HCT116 (cell line): ENCODE results near the gene CCDC86. TPM values are rescaled to one million over a fixed set of nuclear protein-coding genes. Genes with fewer than 3 reads are reported as not detected.

Source experiments
- ATAC-seq: fragments of 200-7000 bp; cut with Tn5 transposase; 2 replicates; pipeline ENCODE4 v1.9.1; 2020; ENCODE audit warnings: mild to moderate bottlenecking, moderate library complexity
- BruUV-seq: library from RNA; stranded (reverse); fragments of 400-500 nt; replicated peaks from 2 replicates; lab custom pipeline; 2021; lab: Mats Ljungman, UMichigan
- CTCF ChIA-PET: fragments of 300-600 bp; sonication (Branson Sonifier 250); formaldehyde crosslinking; loops from one replicate; lab custom pipeline; 2021; ENCODE audit warnings: antibody characterized with exemption; lab: Charles Lee
- POLR2A ChIA-PET: fragments of 300-600, 350-600 bp; sonication (Branson Sonifier 250); formaldehyde crosslinking; loops from one replicate; lab custom pipeline; 2021; ENCODE audit warnings: antibody characterized with exemption; lab: Charles Lee
- RAD21 ChIA-PET, 2 experiments: fragments of 300-600 bp; sonication (Branson Sonifier 250); formaldehyde crosslinking; loops; one replicate each; lab custom pipeline; 2023; ENCODE audit warnings: low total read pairs in 2 of 2; ENCODE audit not compliant: uncharacterized antibody in 2 of 2, unreplicated experiment in 2 of 2, low non-redundant PET in 1 of 2; lab: Charles Lee
- DNase-seq: peaks from one replicate; pipeline ENCODE4 v3.0.0-alpha.2; 2010; ENCODE audit warnings: low read depth, low spot score
- H2AFZ ChIP-seq: fragments of 200-600 bp; shearing (Covaris generic), sonication (generic); 2 replicates; pipeline ENCODE4 v1.6.1; 2017; ENCODE audit warnings: low read depth, mixed run types, mixed read lengths, antibody characterized with exemption, low read length; ENCODE audit not compliant: poor library complexity, severe bottlenecking
- H3K27ac ChIP-seq: 2 replicates; pipeline ENCODE4 v1.5.1; 2012; ENCODE audit warnings: low read depth, low read length
- H3K27me3 ChIP-seq: fragments of 200-600 bp; sonication (generic); 2 replicates; pipeline ENCODE4 v1.6.1; 2016; ENCODE audit warnings: mixed run types, low read length, mixed read lengths; ENCODE audit not compliant: insufficient read depth
- H3K36me3 ChIP-seq, 2 experiments: fragments of 200-500 bp in 1 of 2; fragments of 200-600 bp in 1 of 2; sonication (Bioruptor generic) in 1 of 2; sonication (generic) in 1 of 2; 2 replicates each; pipeline versions ENCODE4 v1.5.1 to v1.6.1; 2014 to 2016; ENCODE audit warnings: low read length in 2 of 2, inconsistent platforms in 1 of 2, mixed read lengths in 1 of 2, mixed run types in 1 of 2; ENCODE audit not compliant: insufficient read depth in 2 of 2, control insufficient read depth in 1 of 2
- H3K4me1 ChIP-seq, 2 experiments: fragments of 200-600 bp in 1 of 2; sonication (generic) in 1 of 2; 2 replicates each; pipeline versions ENCODE4 v1.5.1 to v1.6.1; 2012 to 2017; ENCODE audit warnings: low read length in 2 of 2, inconsistent platforms in 1 of 2, mild to moderate bottlenecking in 1 of 2, mixed read lengths in 1 of 2, mixed run types in 1 of 2, moderate library complexity in 1 of 2; ENCODE audit not compliant: insufficient read depth in 2 of 2, control insufficient read depth in 1 of 2
- H3K4me2 ChIP-seq: fragments of 200-600 bp; sonication (generic); 2 replicates; pipeline ENCODE4 v1.6.1; 2017; ENCODE audit warnings: mixed run types, low read length, mixed read lengths
- H3K4me3 ChIP-seq, 2 experiments: fragments of 200-600 bp in 1 of 2; sonication (generic) in 1 of 2; replicated peaks in 1 of 2; 2 replicates each; pipeline ENCODE4 v1.5.1; 2011 to 2016; ENCODE audit warnings: low read length in 2 of 2, control low read depth in 1 of 2, low read depth in 1 of 2, mild to moderate bottlenecking in 1 of 2, mixed read lengths in 1 of 2, mixed run types in 1 of 2
- H3K79me2 ChIP-seq: fragments of 200-600 bp; sonication (generic); 2 replicates; pipeline ENCODE4 v1.6.1; 2017; ENCODE audit warnings: mild to moderate bottlenecking, mixed run types, low read length, moderate library complexity, mixed read lengths; ENCODE audit not compliant: insufficient read depth
- H3K9ac ChIP-seq: fragments of 200-600 bp; sonication (generic); 2 replicates; pipeline ENCODE4 v1.6.1; 2016; ENCODE audit warnings: low read length, mixed read lengths
- H3K9me2 ChIP-seq: fragments of 200-600 bp; sonication (generic), shearing (Covaris generic); 2 replicates; pipeline ENCODE4 v1.6.1; 2017; ENCODE audit warnings: mixed run types, mild to moderate bottlenecking, moderate library complexity; ENCODE audit not compliant: insufficient read depth
- H3K9me3 ChIP-seq, 2 experiments: fragments of 200-500 bp in 1 of 2; fragments of 200-600 bp in 1 of 2; sonication (Bioruptor generic) in 1 of 2; sonication (generic) in 1 of 2; 2 replicates each; pipeline ENCODE4 v1.6.1; 2014 to 2017; ENCODE audit warnings: low read length in 2 of 2, mixed read lengths in 2 of 2, inconsistent platforms in 1 of 2, low read depth in 1 of 2, mild to moderate bottlenecking in 1 of 2, mixed run types in 1 of 2, moderate library complexity in 1 of 2; ENCODE audit not compliant: control insufficient read depth in 1 of 2, insufficient read depth in 1 of 2
- H4K20me1 ChIP-seq: fragments of 200-600 bp; sonication (generic), shearing (Covaris generic); 2 replicates; pipeline ENCODE4 v1.6.1; 2017; ENCODE audit warnings: mixed run types, mild to moderate bottlenecking, moderate library complexity; ENCODE audit not compliant: insufficient read depth
- CBX3 ChIP-seq: IDR thresholded peaks from 2 replicates; pipeline ENCODE4 v1.6.1; 2012; ENCODE audit warnings: low read depth
- CTCF ChIP-seq, 3 experiments: fragments of 200-600 bp in 1 of 3; sonication (generic) in 1 of 3; IDR thresholded peaks in 2 of 3; conservative IDR thresholded peaks in 1 of 3; 2 replicates each; pipeline ENCODE4 v1.5.1; 2012 to 2017; ENCODE audit warnings: low read depth in 2 of 3, low read length in 2 of 3, antibody characterized with exemption in 1 of 3, borderline replicate concordance in 1 of 3, control low read depth in 1 of 3, mild to moderate bottlenecking in 1 of 3, mixed read lengths in 1 of 3, mixed run types in 1 of 3, moderate library complexity in 1 of 3; ENCODE audit not compliant: insufficient read depth in 1 of 3
- EGR1 ChIP-seq: IDR thresholded peaks from 2 replicates; pipeline ENCODE4 v1.6.1; 2012; ENCODE audit warnings: low read depth
- ELF1 ChIP-seq: IDR thresholded peaks from 2 replicates; pipeline ENCODE4 v1.6.1; 2012; ENCODE audit warnings: low read depth, borderline replicate concordance
- FOSL1 ChIP-seq: IDR thresholded peaks from 2 replicates; pipeline ENCODE4 v1.6.1; 2012; ENCODE audit warnings: low read depth
- MAX ChIP-seq: IDR thresholded peaks from 2 replicates; pipeline ENCODE4 v1.6.1; 2012
- POLR2A ChIP-seq: IDR thresholded peaks from 2 replicates; pipeline ENCODE4 v1.7.0; 2011; ENCODE audit warnings: borderline replicate concordance; ENCODE audit not compliant: insufficient read depth, insufficient read length; ENCODE audit errors: extremely low read depth
- POLR2AphosphoS5 ChIP-seq: IDR thresholded peaks from 2 replicates; pipeline ENCODE4 v1.6.1; 2011; ENCODE audit warnings: mild to moderate bottlenecking, low read depth, low read length, moderate library complexity
- REST ChIP-seq: IDR thresholded peaks from 2 replicates; pipeline ENCODE4 v1.6.1; 2012; ENCODE audit warnings: low read depth
- YY1 ChIP-seq: IDR thresholded peaks from 2 replicates; pipeline ENCODE4 v1.6.1; 2011; ENCODE audit warnings: low read length, low read depth, moderate library complexity, mild to moderate bottlenecking; ENCODE audit not compliant: insufficient replicate concordance; ENCODE audit errors: extremely low read depth
- ZBTB33 ChIP-seq: IDR thresholded peaks from 2 replicates; pipeline ENCODE4 v1.6.1; 2011; ENCODE audit warnings: mild to moderate bottlenecking, low read length, moderate library complexity; ENCODE audit not compliant: insufficient replicate concordance; ENCODE audit errors: extremely low read depth
- ZFX ChIP-seq: fragments of 450-650 bp; IDR thresholded peaks from 2 replicates; pipeline ENCODE4 v1.6.1; 2017
- intact Hi-C: fragments of 100-400 bp; cut with micrococcal nuclease; formaldehyde crosslinking; loops from 2 replicates; pipeline ENCODE4 v1.10.0; 2022
- total RNA-seq: library from RNA; stranded (reverse); gene quantifications from one replicate; pipeline ENCODE4 v1.2.1, GENCODE V29; 2021; ENCODE audit not compliant: unreplicated experiment

The CCDC86 gene
- total RNA-seq, 1 experiment from 2014 or later: 69.6 TPM

- no peaks in the 10 kb centered on the region for H3K4me1 ChIP-seq
- ChIA-PET RAD21 (no interaction called here), CTCF (no interaction called here), POLR2A (no interaction called here)
- no peaks in the 10 kb centered on the region for H4K20me1 ChIP-seq
- ATAC-seq (no peak), DNase-seq (no peak)
- H3K27ac ChIP-seq: no peak overlapping the region
- H3K4me3 ChIP-seq: no peak overlapping the region
- intact Hi-C loops: no loop called here
- H2AFZ ChIP-seq: no peak overlapping the region
- BruUV-seq: no TSS peak
- H3K36me3 ChIP-seq: peaks cover 19 to 59% of the 10 kb centered on the region in 2 experiments
- no peaks in the 10 kb centered on the region for H3K27me3 ChIP-seq
- H3K4me2 ChIP-seq: no peak overlapping the region
- no peak for TF ChIP-seq ZFX
- TF ChIP-seq POLR2A: no peak
- TF ChIP-seq MAX: no peak
- TF ChIP-seq YY1: no peak
- TF ChIP-seq CTCF (IDR thresholded peaks at IDR 0.05 in 2 of 3, conservative IDR thresholded peaks at IDR 0.05 in 1 of 3; ENCODE audit: borderline replicate concordance in 1 of 3, insufficient read depth in 1 of 3, low read depth in 2 of 3, low read length in 2 of 3): no peak
- TF ChIP-seq ZBTB33: no peak
- TF ChIP-seq REST: no peak
- TF ChIP-seq POLR2AphosphoS5: no peak
- TF ChIP-seq ELF1: no peak
- no peak for TF ChIP-seq EGR1
- no peak for TF ChIP-seq FOSL1
- no peak for TF ChIP-seq CBX3
- peaks cover 30% of the 10 kb centered on the region for H3K79me2 ChIP-seq
- H3K9ac ChIP-seq: no peak overlapping the region
- H3K9me3 ChIP-seq: no peaks in the 10 kb centered on the region
- no peaks in the 10 kb centered on the region for H3K9me2 ChIP-seq
Measured at GRCh38 chr11:60849641-60850520, 8.0 kb downstream of the CCDC86 start.
